ENCODE data around the gene PALD1.

The PALD1 gene

DNA sequence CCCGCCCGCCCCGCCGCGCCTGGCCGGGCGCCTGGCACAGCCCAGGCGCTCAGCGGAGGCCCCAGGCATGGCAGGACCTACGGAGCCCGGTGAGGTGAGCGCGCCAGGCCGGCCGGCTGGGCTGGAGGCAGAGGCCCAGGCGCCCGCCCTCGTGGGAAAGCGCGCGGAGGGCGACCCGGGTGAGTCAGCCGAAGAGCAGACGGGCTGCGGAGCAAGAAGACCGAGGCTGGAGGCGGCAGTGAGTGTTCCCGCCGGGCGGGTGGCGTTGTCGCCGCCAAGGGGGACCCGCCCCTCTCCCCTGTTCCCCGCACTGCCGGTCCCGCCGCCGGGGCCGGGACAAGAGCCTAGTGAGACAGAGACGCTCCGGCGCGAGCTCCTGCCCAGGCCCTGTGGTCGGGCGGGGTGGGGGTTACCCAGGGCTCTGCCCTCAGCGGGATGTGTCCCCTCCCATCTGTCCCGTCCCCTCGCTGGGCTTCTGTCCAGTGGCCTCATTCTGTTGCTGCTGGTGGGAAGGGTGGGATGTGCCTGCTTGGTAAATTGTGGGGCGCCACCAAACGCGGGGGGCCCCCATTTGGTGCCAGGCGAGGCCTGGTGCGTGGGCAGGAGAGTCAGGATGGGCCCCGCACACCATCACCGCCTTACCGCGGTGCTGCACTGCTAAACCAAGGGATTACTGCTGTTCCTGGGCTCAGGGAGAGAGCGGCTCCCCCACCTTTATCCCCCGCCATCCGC is 20.1 kb upstream of the PALD1 start:
- peak; percentile 78 for DNase-seq

DNA sequence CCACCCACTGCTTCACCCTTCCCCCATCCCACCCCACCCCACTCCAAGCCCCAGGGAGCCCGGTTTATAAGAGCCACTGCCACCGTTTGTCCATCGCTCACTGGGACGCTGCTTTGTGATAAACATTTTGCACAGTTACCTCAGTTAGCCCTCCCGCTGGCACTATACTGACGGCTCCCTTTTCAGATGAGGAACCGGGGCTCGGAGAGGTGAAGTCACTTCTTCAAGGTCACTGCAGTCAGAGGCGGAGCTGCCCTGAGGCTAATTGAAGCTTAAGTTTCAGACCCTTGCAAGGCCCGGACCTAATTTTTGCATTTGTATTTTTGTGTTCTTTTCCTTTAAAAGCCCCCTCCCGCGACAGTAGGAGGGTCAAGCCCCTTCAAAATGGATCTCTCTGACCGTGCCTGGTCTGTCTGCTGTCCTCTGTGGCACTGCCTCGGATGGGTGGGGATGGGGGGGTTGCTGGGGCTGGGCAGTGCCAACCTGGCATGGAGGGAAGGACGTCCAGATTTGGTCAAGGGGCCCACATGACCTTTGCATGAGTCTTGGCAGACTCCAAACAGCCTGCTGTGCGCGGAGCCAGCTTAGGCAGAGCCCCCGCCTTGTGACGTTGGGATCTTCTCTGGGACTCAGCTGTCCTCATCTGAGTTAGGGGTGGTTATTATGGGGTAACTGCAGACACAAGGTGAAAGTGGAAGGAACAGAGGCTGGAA is 19.4 kb upstream of the PALD1 start:
- DNase-seq, result peak; percentile 61

DNA sequence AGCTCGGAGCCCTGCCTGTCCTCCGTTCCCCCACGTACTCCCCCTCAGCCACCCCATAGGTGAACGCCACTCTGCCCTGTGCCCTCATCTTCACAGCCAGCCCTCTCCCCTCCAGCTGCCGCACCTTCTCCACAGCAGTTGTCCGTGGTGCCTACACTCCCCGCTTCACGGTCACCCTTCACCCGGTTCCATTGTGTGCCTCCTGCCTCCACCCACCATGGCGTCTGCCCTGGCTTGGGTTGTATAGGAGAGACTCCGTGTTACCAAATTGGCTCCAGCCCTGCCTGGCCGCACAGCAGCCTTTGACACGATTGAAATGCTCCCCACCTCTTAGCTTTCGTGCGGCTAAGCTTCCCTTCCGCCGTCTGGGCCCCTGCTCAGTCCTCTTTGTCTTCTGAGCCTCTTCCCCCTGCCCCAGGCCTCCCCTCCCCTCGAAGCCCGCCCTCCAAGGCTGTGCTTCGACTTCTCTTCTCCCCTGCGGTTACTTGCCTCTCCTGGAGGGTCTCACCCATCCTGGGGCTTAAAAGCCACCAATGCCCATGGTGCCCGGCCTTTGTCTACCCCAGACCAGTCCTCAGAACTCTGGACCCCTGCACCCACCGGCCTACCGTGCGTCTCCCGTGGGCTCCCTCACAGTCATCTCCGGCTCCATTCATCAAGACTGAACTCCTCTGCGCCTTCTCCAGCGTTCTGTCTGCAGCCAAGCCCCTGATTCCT is 18.6 kb upstream of the PALD1 start:
- DNase-seq, result no peak

DNA sequence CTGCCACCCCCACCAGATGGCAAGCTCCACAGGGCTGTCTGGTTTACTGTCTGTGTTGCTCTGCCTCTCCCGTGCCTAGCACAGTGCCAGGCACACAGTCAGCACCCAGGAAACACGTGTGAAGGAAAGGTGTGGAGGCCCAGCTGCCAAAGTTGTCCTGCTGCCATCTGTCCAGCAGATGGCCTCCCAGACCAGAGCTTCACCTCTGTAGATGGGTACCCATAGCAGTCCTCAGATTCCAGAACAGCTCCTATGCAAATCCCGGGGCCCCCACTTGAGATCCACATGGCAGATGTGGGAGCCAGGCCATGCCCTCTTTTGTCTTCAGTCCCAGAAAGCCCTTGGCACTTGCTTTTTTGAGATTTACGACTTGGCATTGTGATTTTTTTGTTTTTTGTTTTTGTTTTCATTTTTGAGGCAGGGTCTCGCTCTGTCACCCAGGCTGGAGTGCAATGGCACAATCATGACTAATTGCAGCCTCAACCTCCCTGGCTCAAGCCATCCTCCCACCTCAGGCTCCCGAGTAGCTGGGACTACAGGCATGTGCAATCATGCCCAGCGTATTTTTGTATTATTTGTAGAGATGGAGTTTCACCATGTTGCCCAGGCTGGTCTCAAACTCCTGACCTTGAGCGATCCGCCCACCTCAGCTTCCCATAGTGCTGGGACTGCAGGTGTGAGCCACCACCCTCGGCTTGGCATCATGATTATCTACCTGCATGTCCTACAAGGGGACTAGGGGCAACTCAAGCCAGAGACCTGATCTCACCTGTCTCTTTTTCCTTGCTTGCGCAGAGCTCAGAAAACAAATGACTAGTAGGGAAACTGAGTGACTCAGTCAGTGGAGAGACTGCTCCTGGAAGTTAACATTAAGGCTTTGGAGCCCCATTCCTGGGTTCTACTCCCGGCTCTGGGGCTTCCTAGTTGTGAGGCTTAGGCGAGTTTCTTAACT is 16.9 kb upstream of the PALD1 start:
- DNase-seq, result peak; percentile 77

DNA sequence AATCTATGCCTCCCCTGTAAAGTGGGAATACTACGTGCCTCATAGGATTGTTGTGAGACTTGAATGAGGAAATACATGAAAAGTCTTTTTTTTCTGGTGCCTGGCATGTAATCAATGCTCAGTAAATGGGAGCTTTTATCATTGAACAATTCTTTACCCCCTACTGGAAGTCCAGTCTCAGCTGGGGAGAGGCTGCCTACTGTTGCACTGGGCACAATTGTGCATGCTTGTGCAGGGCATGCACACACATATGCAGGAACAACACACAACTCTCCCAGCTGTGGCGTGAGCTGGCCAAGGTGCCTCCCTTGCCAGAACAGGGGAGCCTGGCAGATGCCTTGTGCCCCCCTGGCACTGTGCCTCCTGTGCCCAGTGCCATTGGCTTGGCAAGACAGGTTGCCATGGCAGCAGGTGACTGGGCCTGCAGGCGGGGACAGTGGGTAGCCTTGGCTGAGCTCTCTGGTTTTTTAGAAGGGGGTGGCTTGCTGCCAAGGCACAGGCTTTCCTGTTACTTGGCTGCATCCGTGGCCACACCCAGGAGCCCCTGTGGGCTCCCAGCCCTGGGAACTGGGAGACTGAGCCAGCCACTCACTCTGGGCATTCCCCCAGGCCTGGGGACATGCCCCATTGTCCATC is 16.1 kb upstream of the PALD1 start:
- DNase-seq, result no peak

DNA sequence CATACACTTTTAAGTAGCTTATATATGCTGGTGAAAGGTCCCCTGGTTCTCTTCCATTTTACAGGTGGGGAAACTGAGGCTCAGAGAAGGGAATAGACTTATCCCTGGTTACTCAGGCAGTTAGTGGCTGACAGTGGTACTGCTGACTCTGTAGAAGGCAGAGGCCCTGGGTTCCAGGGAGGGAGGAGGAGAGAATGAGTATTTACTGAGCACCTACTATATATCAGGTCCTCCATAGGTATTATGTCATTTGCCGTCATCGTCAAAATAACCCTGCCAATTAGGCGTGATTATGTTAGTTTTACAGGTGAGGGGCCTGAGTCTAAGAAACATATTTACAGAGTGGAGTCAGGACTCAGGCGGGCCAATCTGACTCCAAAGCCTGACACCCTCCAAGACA is 13.3 kb upstream of the PALD1 start:
- no peak for DNase-seq

DNA sequence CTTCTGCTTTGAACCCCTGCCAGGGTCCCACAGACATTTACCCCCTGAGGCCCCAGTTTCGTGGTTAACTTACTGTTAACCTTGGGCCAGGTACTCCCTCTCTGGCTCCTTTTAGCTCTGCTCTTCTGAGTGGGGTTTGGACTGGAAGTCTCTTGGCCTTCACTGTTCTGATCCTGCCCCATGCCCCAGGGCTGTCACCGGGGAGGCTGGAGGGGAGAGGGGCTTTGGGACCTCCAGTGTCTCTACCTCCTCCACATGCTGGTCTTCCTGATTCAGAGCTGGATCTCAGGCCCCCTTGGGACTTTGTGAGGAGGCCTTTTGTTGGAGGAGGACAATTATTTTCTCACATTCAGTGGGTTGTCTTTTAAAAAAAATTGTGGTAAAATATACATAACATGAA is 12.7 kb upstream of the PALD1 start:
- DNase-seq, result no peak

DNA sequence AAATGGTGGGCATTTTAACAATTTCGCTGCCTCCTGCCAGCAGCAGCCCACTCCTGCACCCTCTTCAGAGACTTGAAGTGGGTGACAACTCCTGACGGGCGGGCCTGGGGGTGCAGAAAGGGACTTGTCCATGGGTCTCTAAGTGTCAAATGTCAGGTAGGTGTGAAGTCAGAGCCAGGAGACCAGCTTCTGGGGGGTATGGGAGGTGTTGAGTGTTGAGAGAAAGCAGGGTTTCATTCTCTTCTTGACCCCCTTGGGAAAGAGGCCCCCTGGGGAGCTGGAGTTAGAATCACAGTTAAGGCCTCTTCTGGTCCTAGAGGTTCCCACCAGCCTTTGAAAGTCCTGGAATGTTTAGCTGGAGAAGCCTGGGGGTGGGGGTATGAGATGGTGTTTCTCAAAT is 11.6 kb upstream of the PALD1 start:
- no peak for DNase-seq

DNA sequence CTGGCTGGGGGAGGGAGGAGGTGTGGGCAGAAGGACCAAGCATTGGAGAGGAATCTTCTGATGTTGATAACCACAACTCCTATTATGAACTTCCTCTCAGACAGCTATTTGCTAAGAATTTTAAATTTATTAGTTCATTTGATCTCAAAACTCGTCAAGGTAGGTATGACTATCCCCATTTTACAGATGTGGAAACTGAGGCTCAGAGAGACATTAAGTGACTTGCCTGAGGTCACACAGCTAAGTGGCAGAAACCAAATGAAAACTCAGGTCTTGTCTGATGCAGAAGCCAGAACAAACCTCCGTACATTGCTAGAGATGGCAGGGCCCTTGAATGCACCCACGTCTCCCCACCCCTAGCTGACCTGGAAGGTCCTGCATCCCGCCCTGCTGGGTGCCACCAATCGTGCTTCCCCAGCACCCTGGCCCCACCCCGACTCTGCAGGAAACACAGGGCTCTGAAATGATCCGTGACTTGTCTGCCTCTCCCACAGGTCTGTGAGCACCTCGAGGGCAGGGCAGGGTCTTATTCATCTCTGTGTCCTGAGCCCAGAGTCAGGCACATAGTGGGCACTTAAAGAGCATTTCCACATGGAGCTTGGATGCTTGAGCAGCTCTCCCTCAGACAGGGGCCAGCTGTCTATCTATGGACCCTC is 5.6 kb upstream of the PALD1 start:
- DNase-seq, result no peak

DNA sequence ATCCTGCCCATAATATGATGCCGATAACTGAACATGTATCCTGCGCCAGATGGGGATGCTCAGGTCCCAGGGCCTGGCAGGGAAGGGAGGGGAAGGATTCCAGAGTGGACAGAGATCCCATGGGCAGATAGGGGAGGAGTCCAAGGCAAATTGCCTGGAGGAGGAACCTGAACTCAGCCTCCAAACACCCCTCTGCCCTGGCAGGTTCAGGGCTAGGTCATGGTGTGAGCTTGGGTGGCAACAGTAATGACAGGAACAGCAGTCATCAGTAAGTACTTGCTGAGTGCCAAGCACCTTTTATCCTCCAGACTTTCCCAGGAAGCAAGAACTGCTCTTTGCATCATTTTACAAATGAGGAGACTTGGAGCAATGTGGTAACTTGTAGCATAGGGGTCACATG is 3.8 kb upstream of the PALD1 start:
- DNase-seq, result no peak

DNA sequence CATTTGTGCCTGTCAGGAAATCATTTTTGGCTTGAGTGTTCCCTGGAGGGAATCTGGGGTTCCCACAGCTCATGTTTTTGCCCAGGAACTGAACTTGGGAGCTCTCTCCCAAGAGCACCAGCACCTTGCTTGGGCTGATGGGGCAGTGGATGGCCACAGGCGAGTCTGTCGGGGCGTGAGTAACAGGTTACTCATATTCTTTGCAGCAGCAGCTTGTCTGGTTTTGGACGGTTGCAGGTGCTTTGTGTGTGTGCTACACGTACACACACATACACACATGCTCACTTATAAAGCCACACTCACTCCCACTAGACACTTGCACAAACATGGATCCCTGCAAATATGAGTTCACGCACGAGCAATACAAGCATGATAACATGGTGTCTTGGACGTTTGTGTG is 2.9 kb upstream of the PALD1 start:
- no peak for DNase-seq

DNA sequence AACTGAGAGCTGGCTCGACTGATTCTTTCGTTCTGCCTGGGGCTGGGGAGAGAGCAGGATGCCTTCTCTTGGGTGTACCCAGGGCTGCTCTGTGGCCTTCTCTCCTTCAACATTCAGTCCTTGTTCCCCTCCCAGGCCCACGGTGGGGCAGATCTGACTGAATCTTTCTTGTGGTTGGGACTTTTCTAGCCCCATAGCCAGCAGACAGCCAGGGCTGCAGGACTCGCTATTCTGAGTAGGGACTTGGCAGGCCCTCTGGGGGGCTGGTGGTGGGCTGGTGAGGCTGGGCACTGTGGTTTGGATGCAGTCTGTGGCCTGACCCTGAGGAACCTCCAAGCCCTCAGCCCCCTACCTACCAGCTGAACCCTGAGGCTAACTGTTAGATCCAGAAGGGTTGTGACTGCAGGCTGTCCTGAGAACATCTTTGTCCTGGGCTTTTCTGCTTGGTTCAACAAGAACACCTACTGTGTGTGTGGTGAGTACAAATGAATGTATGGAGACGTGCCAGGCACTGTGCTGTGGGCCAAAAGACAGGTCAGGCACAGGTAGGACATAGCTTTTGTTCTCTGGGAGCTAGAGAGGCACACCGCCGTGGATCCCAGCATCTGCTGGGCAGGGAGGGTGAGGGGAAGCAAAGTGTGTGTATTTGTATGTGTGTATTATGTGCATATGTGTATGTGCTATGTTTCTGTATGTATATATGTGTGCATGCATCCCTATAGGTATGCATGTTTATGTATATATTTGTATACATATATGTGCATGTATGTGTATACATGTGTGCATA is 2.1 kb upstream of the PALD1 start:
- DNase-seq, result no peak

DNA sequence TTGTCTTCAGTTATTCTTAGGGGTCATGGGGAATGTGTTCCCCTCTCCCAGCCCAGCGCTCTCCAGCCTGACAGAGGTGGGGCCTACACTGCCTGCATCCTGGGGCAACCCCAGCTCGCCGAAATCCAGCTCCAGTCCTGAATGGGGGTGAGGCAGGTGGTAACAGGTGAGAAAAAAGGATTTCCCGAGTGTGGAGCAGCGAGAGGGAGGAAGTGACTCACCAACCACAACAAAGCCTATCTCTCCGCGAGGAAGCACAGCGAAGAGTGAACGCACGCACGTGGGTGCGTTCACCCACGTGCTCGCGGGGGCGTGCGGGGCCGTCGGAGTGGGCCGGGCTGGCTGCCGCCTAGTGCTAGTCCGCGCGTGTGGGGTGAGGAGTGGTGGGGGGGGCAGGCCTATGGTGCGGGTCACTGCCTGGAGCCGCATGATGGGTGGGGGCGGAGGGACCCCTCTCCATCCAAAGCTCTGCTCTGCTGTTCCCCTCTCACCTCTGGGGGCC is 855 bp upstream of the PALD1 start:
- DNase-seq, result peak; percentile 37

DNA sequence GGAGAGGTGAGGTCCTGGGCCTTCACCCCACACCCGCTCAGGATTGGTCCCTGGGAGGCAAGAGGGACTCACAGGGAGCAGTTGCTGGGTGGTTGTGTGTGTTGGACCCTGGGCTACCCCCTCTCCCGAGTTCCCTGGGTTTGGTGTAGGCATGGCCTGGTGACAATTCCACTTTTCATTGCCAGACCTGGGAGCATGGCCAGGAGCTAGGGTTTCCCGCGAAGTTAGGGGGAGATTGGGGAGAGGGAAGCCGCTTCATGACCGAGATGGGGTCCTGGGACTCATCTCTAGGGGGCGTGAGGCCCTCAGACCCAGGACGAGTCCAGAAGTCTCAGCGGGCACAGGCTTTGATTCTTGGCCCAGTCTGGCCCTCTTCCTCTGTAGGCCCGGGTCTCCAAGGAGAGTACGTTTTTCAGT is 606 bp downstream of the PALD1 start:
- DNase-seq, result no peak

DNA sequence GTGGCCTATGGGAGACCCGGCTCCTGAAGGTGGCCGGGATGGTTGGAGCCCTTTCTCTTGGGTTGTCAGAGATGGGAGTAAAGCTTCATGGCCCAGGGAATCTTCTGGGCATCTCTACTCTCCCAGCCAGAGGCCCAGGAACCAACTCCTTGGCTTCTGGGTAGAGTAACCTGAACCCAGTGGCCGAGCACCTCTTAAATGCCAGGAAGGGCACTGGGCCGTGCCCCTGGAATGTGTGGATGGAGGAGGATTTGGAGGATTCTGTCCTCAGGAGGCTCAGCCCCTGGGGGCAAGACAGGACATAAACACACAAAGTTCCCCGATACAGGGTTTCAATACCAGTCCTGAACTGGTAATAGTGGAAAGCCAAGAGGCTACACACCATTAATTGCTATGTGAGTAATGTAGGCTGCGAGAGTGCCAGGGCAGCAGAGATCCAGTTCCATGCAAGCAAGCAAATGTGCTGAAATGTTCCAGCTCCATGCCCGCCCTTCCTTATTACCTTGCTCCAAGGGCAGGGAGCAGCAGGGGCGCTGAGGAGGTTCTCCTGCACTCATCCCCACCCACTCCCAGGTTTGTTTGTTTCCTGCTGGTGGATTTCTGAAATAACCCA is 1.2 kb downstream of the PALD1 start:
- no peak for DNase-seq

DNA sequence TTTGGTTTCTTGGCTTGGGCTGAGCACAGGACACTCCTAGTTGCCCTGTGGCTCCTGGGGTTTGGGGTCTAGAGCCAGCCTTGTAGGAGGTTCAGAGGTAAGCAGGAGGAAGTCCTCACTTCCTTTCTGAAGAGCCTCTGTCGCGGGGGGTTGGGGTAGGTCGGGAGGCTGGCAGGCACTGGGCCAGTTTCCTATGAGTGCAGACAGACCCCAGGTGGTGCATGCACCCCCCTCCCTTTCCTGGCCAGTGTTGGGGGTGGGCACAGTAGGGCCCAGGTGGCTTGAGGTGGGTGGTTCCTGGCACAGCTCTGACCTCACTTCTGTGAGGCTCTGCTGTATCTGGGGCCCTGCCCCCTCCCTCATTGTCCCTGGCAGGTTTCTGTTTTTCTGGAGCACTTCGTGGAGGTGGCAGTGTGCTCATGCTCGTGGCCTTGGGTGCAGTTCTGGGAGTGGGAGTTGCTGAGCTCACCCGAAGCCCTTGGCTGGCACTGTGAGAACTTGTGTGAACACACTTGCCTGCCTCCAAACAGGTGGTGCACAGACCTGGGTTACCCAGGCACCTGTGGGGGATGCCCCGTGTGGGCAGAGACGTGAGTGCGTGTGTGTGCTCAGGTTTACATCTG is 1.8 kb downstream of the PALD1 start:
- DNase-seq, result no peak

DNA sequence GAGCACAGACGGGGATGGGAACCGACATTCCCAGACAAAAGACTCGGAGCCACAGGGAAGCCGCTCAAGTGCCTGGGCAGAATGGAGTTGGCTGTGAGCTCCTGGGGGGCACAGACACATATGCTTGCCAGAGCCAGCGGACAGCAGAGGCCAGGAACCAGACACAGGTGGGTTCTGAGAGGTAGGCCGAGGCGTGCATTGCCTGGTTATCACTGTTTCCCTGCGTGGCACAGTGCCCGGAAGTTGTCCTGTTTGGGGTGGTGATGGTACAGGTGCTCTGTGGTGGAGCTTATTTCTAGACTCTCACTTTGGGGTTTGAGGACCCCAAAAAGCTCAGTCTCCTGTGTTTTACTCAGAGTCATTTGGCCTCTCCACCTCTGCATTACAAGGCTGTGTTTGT is 2.5 kb downstream of the PALD1 start:
- DNase-seq, result no peak

DNA sequence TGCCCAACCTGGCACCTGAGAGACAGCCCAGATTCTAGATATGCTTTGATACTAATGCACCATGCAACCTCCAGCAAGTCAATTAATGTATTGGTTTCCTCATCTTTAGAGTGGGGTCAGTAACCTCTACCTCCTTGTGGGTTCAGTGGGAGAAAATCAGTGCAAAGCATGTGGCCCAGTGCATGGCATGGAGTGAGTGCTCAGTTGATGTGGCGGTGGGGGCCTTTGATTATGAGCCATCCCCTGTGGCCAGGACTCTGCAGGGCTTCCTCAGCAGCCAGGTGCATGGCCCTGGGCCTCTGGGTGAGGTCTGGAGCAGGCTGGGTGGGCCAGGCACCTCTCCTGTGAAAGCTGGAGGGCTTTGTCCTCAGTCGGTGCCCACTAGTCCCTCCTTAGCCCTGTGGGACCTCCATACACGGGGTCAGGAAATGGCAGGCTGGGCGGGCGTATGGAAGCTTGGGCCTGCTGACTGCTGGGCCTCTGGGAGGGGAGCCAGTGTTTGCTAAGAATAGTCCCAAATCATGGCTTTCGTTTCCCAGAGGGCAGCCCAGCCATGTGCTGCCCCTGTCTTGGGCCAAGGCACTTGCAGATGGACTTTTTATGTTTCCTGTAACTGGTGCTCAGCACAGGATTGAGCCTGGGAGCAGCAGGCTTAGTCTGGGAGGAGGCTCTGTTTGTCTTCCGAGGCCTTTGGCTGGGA is 3.4 kb downstream of the PALD1 start:
- no peak for DNase-seq

Data from eye (tissue), 1 donor.